NCI-H1092 treated with DMSO at 0.1 percent for 48 hours (cell line): ENCODE results near the gene CCDC170.

Experiments
- DNase-seq: peaks from one replicate; lab custom pipeline; 2025; lab: John Stamatoyannopoulos, UW

CCDC170 gene

DNA sequence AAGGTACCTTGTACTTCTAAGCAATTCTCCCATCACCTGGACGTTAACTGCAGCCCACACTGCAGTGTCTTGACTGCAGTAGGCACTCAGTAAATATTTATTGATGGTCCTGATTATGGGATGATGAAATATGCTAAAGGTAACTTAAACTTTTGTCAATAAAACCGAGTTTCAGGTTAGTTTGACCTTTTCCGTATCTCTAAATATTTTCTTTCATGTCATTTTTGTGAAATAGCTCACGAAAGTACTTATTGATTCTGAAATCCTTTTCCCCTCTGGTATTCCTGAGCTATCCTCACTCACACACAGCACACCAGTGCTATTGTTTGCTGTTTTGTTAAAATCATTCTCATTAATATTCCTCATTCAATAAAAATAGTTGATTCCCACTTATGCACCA, 164.3 kb downstream of the CCDC170 start:
- no peak for DNase-seq

DNA sequence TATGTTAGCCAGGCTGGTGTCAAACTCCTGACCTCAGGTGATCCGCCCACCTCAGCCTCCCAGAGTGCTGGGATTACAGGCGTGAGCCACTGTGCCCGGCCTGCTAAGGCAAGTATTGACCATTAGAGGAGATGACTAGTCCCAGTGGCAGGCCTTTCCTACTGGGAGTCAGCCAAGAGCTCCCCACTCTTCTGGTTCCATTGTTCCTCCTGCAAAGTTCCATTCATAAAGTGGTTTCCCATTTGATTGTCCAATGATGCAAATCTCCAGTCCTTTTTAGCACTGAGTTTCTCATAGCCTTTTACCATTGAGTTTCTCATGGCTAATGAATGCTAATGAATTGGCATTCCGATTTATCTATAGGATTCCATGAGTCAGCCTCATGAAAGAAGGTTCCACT, 165.4 kb downstream of the CCDC170 start:
- DNase-seq, result no peak

DNA sequence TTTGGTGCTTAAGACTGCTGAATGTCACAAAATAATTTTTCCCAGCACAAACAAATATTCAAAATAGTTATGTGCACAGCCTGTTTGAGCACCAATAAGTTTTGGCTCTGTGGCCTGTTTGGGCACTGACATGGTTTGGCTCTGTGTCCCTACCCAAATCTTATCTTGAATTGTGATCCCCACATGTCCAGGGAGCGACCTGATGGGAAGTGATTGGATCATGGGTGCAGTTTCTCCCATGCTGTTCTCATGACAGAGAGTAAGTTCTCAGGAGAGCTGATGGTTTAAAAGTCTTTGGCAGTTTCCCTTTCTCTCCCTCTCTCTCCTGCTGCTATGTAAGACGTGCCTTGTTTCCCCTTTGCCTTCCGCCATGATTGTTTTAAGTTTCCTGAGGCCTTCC, 167.7 kb downstream of the CCDC170 start:
- no peak for DNase-seq

DNA sequence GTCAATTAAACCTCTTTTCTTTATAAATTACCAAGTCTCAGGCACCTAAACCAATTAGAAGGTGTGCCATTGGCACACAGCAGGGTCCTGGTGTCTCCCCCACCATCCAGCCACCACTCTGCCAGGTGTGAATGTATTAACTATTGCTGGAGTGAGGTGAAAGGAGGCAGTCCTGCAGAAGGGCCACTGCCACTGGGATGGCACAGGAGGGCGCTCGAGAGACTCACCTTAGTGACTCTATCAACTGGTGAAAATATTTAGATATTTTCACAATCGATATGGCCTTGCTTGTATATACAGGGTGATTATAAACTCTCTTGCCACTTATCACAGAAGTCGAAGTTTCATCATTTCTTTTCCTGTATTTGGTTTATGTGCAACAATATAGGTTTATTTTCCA, 168.1 kb downstream of the CCDC170 start:
- no peak for DNase-seq

DNA sequence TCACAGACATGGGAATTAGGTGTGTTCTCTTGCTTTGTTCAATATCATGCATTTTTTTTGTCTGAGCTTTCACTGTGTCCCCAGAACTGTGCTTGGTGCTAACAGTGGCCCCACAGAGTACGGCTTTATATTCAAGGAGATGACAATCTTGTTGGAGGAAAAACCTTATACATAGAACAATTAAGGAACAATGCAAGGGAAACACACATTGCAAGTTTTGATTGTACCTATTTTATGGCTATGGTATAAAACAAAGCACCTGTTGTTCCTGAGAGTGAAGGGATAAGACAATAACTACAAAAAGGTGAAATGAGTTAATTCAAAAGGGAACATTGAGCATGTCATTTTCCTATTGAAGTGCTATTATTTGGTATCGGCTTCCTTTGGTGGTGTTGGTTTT, 169.7 kb downstream of the CCDC170 start:
- DNase-seq, result no peak

DNA sequence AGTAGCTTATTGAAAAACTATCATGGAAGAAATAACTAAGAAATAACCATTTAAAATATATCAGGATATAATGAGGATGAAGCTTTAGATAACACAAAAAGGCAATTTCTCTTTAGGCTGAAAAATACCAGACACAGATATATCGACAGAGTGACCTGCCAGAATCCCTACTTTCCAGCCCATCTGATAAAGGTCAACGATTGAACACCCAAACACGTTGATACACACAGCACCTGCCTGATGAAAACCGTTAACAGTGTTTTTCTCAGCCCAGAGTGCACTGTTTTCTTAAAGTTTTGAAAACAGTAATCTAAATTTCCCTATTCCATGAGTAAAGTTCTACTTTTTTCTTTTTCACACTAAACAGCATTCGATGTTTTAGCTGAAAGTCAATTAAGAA, 170.6 kb downstream of the CCDC170 start:
- DNase-seq, result no peak

DNA sequence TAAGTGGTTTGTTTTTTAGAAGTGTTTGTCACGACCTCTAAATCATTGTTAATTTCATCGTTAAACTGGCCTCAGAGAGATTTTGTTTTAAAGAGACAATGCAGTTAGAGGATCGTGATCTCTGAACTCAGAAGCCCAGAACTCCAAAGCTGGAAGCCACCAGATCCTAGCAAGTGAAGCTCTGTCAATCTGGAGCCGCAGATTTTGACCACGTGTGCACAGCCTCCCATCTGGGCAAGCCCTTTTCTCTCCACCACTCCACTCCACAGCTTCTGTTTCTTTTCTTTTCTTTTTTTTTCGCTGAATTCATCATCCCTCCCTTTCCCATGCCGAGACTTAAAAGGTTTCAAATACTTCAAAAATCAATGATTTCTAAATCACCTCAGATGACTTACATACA, 171.5 kb downstream of the CCDC170 start:
- no peak for DNase-seq

DNA sequence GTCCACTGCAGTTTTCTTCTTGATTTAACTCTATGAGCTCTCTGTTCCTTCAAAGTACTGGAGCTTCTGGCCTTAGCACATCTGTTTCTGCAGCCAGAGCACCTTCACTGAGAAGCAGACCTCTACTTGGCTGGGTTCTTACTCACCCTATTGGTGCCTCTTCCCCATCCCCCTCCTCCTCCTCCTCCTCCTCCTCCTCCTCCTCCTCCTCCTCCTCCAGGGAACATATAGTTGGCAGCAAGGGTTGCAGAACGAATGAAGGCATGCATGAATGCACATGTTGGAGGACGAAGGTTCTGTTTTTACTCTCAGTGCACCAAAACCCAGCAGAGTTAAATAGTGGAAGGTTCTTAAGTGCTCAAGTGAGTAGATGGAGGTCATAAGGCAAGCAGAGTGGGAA, 172.7 kb downstream of the CCDC170 start:
- no peak for DNase-seq

DNA sequence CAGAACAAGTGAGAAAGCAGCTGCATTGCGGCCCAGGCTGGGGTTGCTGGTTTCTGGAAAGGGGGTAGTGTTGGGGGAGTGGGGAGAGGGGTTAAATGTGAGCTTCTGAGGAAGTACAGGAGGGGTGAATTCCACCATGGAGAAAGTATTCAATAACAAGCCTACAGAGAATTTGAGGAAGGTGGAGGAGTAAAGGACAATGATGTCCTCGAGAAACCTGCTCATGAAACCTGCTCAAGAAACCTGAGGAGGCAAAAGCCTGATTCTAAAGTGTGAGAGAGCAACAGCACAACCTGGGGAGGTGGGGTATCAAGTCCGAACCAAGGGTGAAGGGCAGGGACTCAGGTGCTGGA, 175.4 kb downstream of the CCDC170 start:
- DNase-seq, result no peak

DNA sequence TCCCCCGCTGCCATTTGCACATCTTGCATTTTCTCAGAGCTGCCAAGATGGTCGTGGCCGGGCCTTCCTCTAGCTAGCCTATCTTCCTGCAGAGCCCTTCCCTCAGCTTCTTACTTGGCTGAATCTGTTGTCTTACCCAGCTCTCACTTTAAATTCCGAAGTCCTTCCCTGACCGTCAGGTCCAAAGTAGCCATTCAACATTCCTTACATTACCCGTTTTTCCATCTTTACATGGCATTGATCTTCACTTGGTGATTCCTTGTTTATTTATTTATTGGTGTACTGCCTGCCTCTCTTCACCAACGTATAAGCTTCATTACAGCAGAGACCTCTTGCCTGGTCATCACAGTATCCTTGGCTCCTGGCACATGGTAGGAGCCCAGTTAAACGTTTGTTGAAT, 176.3 kb downstream of the CCDC170 start:
- DNase-seq, result no peak
